Lung (tissue), 12 donors: ENCODE data around the gene FOXN3. TPM values are rescaled to one million over a fixed set of nuclear protein-coding genes. Genes with fewer than 3 reads are reported as not detected.

Experiments used
- ATAC-seq: fragments of 200-7000 bp; cut with Tn5 transposase; one replicate; pipeline ENCODE4 v1.9.1; 2020; ENCODE audit warnings: moderate number of reproducible peaks; ENCODE audit not compliant: insufficient read depth, low FRiP score
- DNase-seq, 3 donors: peaks; one replicate each; pipeline ENCODE4 v3.0.0-alpha.2; 2013 to 2017
- H3K27ac ChIP-seq, 2 donors: one replicate each; pipeline ENCODE4 v1.5.1; 2013; ENCODE audit warnings: mild to moderate bottlenecking in 2 of 2, moderate library complexity in 2 of 2, control low read depth in 1 of 2, inconsistent platforms in 1 of 2, low read depth in 1 of 2, low read length in 1 of 2
- H3K27me3 ChIP-seq, 3 donors: one replicate each; pipeline ENCODE4 v1.5.1; 2013; ENCODE audit warnings: low read length in 2 of 3; ENCODE audit not compliant: control insufficient read depth in 3 of 3, insufficient read depth in 3 of 3
- H3K36me3 ChIP-seq, 4 donors: one replicate each; pipeline ENCODE4 v1.5.1; 2013; ENCODE audit warnings: low read length in 4 of 4, mild to moderate bottlenecking in 1 of 4, moderate library complexity in 1 of 4; ENCODE audit not compliant: control insufficient read depth in 4 of 4, insufficient read depth in 4 of 4
- H3K4me1 ChIP-seq, 5 donors: one replicate each; pipeline ENCODE4 v1.5.1; 2013; ENCODE audit warnings: low read length in 5 of 5, mild to moderate bottlenecking in 2 of 5, moderate library complexity in 1 of 5; ENCODE audit not compliant: control insufficient read depth in 5 of 5, insufficient read depth in 5 of 5
- H3K4me3 ChIP-seq: one replicate; pipeline ENCODE4 v1.5.1; 2013; ENCODE audit warnings: mild to moderate bottlenecking, control low read depth, moderate library complexity
- H3K9ac ChIP-seq, 2 donors: one replicate each; pipeline ENCODE4 v1.5.1; 2013; ENCODE audit warnings: low read length in 2 of 2, control low read depth in 1 of 2; ENCODE audit not compliant: insufficient read depth in 1 of 2
- H3K9me3 ChIP-seq, 4 donors: one replicate each; pipeline ENCODE4 v1.5.1; 2013; ENCODE audit warnings: low read length in 3 of 4, mild to moderate bottlenecking in 1 of 4, moderate library complexity in 1 of 4; ENCODE audit not compliant: control insufficient read depth in 4 of 4, insufficient read depth in 3 of 4
- WGBS, 2 donors: extraction: QIAGEN DNeasy Blood & Tissue Kit; methylation state at CpG; one replicate each; pipeline ENCODE4 v1.1.7; 2013; 5-methylcytosine and 5-hydroxymethylcytosine counted together
- polyA plus RNA-seq, 2 donors: library from polyadenylated mRNA; stranded (reverse); fragments of 200-250 nt; gene quantifications; one replicate each; pipeline ENCODE4 v1.2.1, GENCODE V29; 2013
- total RNA-seq, 2 donors: library from RNA; depleted of rRNA in 1 of 2; stranded (reverse); fragments of >200 nt in 1 of 2; gene quantifications; one replicate each; pipeline ENCODE4 v1.2.1, GENCODE V29; 2014 to 2021
- TF ChIP-seq, protein P1 (sequence below): IDR thresholded peaks from 2 replicates; pipeline ENCODE4 v1.5.1; 2012; ENCODE audit warnings: mild to moderate bottlenecking; ENCODE audit errors: control extremely low read depth, extremely low read depth
- donor health status: control.
- donor health status: control.
- donor health status: Bipolar disorder and iron deficiency.
- donor health status: healthy.
- donor health status: DM: yes; HTN: yes; CAD: no.

The FOXN3 gene
- total and polyA plus RNA-seq, 4 donors, result 12.7 to 69.7 (median 34.9) TPM

GRCh38 chr14:89123215-89123614, 293.8 kb downstream of the FOXN3 start:
- 93 to 95% methylated on average over 10 of the region's 10 CpGs for WGBS, 2 donors
- no peak overlapping the region for H3K4me3 ChIP-seq
- DNase-seq (no peak), ATAC-seq (no peak)
- no peak overlapping the region for H3K27ac ChIP-seq
- H3K27me3 ChIP-seq, result no peaks in the 10 kb centered on the region
- H3K9ac ChIP-seq, result no peak overlapping the region
- no peaks in the 10 kb centered on the region for H3K4me1 ChIP-seq
- TF ChIP-seq, protein P1, sequence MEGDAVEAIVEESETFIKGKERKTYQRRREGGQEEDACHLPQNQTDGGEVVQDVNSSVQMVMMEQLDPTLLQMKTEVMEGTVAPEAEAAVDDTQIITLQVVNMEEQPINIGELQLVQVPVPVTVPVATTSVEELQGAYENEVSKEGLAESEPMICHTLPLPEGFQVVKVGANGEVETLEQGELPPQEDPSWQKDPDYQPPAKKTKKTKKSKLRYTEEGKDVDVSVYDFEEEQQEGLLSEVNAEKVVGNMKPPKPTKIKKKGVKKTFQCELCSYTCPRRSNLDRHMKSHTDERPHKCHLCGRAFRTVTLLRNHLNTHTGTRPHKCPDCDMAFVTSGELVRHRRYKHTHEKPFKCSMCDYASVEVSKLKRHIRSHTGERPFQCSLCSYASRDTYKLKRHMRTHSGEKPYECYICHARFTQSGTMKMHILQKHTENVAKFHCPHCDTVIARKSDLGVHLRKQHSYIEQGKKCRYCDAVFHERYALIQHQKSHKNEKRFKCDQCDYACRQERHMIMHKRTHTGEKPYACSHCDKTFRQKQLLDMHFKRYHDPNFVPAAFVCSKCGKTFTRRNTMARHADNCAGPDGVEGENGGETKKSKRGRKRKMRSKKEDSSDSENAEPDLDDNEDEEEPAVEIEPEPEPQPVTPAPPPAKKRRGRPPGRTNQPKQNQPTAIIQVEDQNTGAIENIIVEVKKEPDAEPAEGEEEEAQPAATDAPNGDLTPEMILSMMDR, result no peak
- peaks cover 0 to 11% (median 0%) of the 10 kb centered on the region in 4 donors for H3K9me3 ChIP-seq
- H3K36me3 ChIP-seq, result no peaks in the 10 kb centered on the region

GRCh38 chr14:89121968-89122620, 294.9 kb downstream of the FOXN3 start:
- ATAC-seq (no peak), DNase-seq (peak in 1 of 3 donors; percentile 20)
- no peaks in the 10 kb centered on the region for H3K4me1 ChIP-seq
- TF ChIP-seq, protein P1, result no peak
- no peak overlapping the region for H3K9ac ChIP-seq
- no peaks in the 10 kb centered on the region for H3K36me3 ChIP-seq
- peaks cover 0 to 11% (median 0%) of the 10 kb centered on the region in 4 donors for H3K9me3 ChIP-seq
- H3K4me3 ChIP-seq, result no peak overlapping the region
- WGBS, 2 donors, result 42 to 56% methylated on average over 4 of the region's 4 CpGs
- no peak overlapping the region for H3K27ac ChIP-seq
- H3K27me3 ChIP-seq, result no peaks in the 10 kb centered on the region

- Histone ChIP-seq H3K9me3 (peaks cover 0 to 10% (median 0%) of the 10 kb centered on the region in 4 donors), H3K27me3 (no peaks in the 10 kb centered on the region), H3K27ac (no peak overlapping the region), H3K9ac (no peak overlapping the region), H3K36me3 (no peaks in the 10 kb centered on the region), H3K4me1 (no peaks in the 10 kb centered on the region), H3K4me3 (no peak overlapping the region)
- 86 to 87% methylated on average over 5 of the region's 5 CpGs for WGBS, 2 donors
- no peak for DNase-seq
- TF ChIP-seq, protein P1, result no peak
- ATAC-seq, result no peak
These were observed 300.0 kb downstream of the FOXN3 start for GRCh38 chr14:89117012-89117411.

DNA sequence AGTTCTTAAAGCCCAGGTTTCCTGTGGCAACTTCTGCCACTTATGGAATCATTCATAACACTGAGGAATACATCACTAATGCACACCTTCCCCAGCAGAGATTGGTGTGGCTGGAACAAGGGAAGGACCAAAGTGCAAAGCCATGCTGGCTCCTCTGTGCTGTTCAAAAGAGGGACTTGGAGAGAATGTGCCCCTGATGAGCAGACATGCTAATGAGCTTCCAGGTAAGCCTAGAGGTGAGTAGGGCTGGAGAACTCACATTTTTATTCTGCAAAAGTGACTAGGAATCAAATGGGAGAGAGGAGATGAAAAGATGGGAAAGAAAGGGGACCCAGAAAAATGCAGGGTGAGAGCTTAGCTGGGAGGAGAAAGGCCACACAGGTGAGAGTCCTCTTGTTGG, 302.9 kb downstream of the FOXN3 start:
- H3K9ac ChIP-seq, result no peak overlapping the region
- TF ChIP-seq, protein P1, result no peak
- no peak overlapping the region for H3K27ac ChIP-seq
- H3K27me3 ChIP-seq, result no peaks in the 10 kb centered on the region
- H3K36me3 ChIP-seq, result no peaks in the 10 kb centered on the region
- ATAC-seq, result no peak
- H3K4me1 ChIP-seq, result no peaks in the 10 kb centered on the region
- DNase-seq, result no peak
- no peak overlapping the region for H3K4me3 ChIP-seq
- H3K9me3 ChIP-seq, result peaks cover 0 to 2% (median 0%) of the 10 kb centered on the region in 4 donors
